Keratinocyte (primary cell): ENCODE results near the gene SORBS1. TPM values are rescaled to one million over a fixed set of nuclear protein-coding genes. Genes with fewer than 3 reads are reported as not detected.

Experiments used
- DNase-seq: peaks from one replicate; pipeline ENCODE4 v3.0.0-alpha.2; 2011; ENCODE audit warnings: low read depth, missing footprints, low spot score
- FAIRE-seq: peaks from 2 replicates; lab custom pipeline; 2011; peaks lifted over from hg19 to GRCh38; lab: Jason Lieb, UNC
- H2AFZ ChIP-seq: 2 replicates; pipeline ENCODE4 v1.6.0; 2012; ENCODE audit warnings: low read length, control low read depth, inconsistent platforms; ENCODE audit not compliant: control insufficient read depth
- H3K27ac ChIP-seq: 2 replicates; pipeline ENCODE4 v1.5.1; 2011; ENCODE audit warnings: low read length; ENCODE audit not compliant: control insufficient read depth, insufficient read depth
- H3K27me3 ChIP-seq: 3 replicates; pipeline ENCODE4 v1.6.0; 2011; ENCODE audit warnings: low read length; ENCODE audit not compliant: control insufficient read depth, insufficient read depth; ENCODE audit errors: extremely low read depth
- H3K36me3 ChIP-seq, 2 experiments: 2 replicates in 1 of 2; 3 replicates in 1 of 2; pipeline ENCODE4 v1.5.1; 2011; ENCODE audit warnings: low read length in 2 of 2, mild to moderate bottlenecking in 1 of 2; ENCODE audit not compliant: control insufficient read depth in 2 of 2, insufficient read depth in 2 of 2; ENCODE audit errors: extremely low read depth in 1 of 2
- H3K4me1 ChIP-seq: 3 replicates; pipeline ENCODE4 v1.5.1; 2011; ENCODE audit warnings: low read length; ENCODE audit not compliant: control insufficient read depth, insufficient read depth; ENCODE audit errors: extremely low read depth
- H3K4me2 ChIP-seq: 3 replicates; pipeline ENCODE4 v1.6.0; 2011; ENCODE audit warnings: low read depth, low read length; ENCODE audit not compliant: control insufficient read depth, insufficient read depth; ENCODE audit errors: extremely low read depth
- H3K4me3 ChIP-seq, 3 experiments: fragments of 200-600 bp in 1 of 3; sonication (generic) in 1 of 3; 2 replicates in 2 of 3; 3 replicates in 1 of 3; pipeline ENCODE4 v1.5.1; 2011 to 2016; ENCODE audit warnings: low read length in 3 of 3, mild to moderate bottlenecking in 3 of 3, control low read depth in 2 of 3, inconsistent platforms in 1 of 3, low read depth in 1 of 3, mixed read lengths in 1 of 3, mixed run types in 1 of 3, moderate library complexity in 1 of 3; ENCODE audit not compliant: control insufficient read depth in 2 of 3, insufficient read depth in 2 of 3; ENCODE audit errors: extremely low read depth in 1 of 3
- H3K79me2 ChIP-seq: 2 replicates; pipeline ENCODE4 v1.6.0; 2012; ENCODE audit warnings: low read length; ENCODE audit not compliant: control insufficient read depth, insufficient read depth
- H3K9ac ChIP-seq: 3 replicates; pipeline ENCODE4 v1.6.0; 2011; ENCODE audit warnings: low read length; ENCODE audit not compliant: control insufficient read depth, insufficient read depth; ENCODE audit errors: extremely low read depth
- H3K9me1 ChIP-seq: 3 replicates; pipeline ENCODE4 v1.6.0; 2011; ENCODE audit warnings: low read length; ENCODE audit not compliant: control insufficient read depth, insufficient read depth; ENCODE audit errors: extremely low read depth
- H3K9me3 ChIP-seq: 2 replicates; pipeline ENCODE4 v1.5.1; 2012; ENCODE audit warnings: low read depth, low read length; ENCODE audit not compliant: control insufficient read depth
- H4K20me1 ChIP-seq: 3 replicates; pipeline ENCODE4 v1.6.0; 2011; ENCODE audit warnings: low read length; ENCODE audit not compliant: control insufficient read depth, insufficient read depth; ENCODE audit errors: extremely low read depth
- EZH2 ChIP-seq: IDR thresholded peaks from one replicate; pipeline ENCODE4 v1.6.1; 2012; ENCODE audit warnings: inconsistent platforms, mild to moderate bottlenecking, low read length, moderate library complexity
- dilution Hi-C: fragments of 300-500 bp; cut with MboI; formaldehyde crosslinking; loops from one replicate; pipeline ENCODE4 v1.7.0; 2020; ENCODE audit warnings: low sequenced_read_pairs; ENCODE audit not compliant: extremely low pct_ligation_motif_present
- polyA plus RNA-seq, 5 experiments: library from polyadenylated mRNA; depleted of rRNA in 3 of 5; stranded (reverse) in 3 of 5; stranded (forward) in 1 of 5; unstranded in 1 of 5; fragments of >200 nt; gene quantifications; 1 replicate in 1 of 5; 2 replicates in 3 of 5; 3 replicates in 1 of 5; pipeline versions ENCODE4 v1.2.1 to v1.2.3, GENCODE V29; 2011 to 2012; ENCODE audit warnings: missing spikeins in 2 of 5, low read depth in 1 of 5, low replicate concordance in 1 of 5
- TF ChIP-seq, protein P1 (sequence below), 3 experiments: IDR thresholded peaks in 1 of 3; conservative IDR thresholded peaks in 1 of 3; optimal IDR thresholded peaks in 1 of 3; 2 replicates in 2 of 3; 3 replicates in 1 of 3; pipeline versions ENCODE3 to v1.5.1; 2011; ENCODE audit warnings: low read length in 3 of 3, mild to moderate bottlenecking in 3 of 3, moderate library complexity in 2 of 3, control low read depth in 1 of 3, inconsistent platforms in 1 of 3; ENCODE audit not compliant: insufficient read depth in 2 of 3; ENCODE audit errors: extremely low read depth in 1 of 3

Gene SORBS1
- polyA plus RNA-seq, 1 donor (not counting 4 experiments of a cell fraction or from before 2014, with no cell fraction given): 0.42 TPM

DNA sequence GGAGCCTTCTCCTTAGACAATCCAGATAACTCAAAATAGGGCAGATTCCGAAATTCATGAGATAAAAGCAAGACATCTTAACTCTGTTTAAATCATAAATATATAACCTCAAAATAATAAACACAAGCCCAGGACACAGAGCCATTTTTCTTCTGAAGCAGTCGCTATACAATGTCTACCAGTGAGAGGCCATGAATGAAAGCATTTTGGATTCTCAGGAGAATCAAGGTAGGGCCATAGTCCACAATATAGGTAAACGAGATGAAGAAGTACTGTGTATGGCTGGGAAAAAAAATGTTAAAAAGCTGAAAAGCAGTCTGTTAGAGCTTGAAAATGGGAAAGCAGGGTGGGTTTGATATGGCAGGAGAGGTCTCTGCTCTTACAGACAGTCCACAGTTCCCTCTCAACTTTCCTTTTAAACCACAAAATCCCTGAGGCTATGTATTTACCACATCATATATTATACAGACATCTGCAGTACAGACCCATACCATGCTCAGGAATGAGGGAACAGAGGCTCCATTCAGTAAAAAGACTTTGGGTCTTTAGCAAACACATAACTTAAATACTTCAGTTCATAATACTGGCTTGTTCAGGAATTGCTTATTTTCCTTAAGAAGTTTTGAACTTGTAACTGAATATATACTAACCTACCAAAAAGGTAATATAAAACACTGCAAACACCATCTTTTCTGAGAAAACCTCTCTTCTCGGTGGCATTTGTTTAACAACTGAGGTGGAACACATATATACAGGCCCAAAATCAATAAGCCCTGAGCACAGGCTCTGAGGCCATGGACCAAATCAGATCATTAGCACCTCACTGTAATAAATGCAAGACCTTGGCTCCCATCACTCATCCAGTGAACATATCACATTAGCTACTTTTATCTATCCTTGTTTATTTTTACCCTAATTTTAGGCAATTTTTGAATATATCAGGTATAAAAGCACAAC, 109.3 kb downstream of the SORBS1 start:
- peak; percentile 44 for FAIRE-seq
- no peak for DNase-seq
- H3K9me3 ChIP-seq: no peaks in the 10 kb centered on the region

DNA sequence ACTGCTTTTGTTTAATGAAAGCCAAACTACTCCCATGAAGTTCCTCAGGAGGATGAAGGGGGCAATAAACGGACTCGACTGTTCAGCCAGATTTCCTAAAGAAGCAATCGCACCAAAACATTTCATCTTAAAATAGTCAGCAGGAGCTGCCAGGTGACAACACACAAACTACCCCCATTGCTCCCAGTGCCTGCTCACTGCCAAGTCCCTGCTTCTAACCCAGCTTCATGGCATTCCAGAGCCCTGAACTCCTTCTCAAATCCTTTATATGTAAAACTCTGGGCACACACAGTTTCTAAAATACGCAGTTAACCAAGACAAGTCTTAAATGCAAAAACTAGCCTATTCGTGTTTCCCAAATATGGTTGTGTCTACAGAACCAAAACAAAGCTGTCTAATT, 110.0 kb downstream of the SORBS1 start:
- TF ChIP-seq, protein P1, sequence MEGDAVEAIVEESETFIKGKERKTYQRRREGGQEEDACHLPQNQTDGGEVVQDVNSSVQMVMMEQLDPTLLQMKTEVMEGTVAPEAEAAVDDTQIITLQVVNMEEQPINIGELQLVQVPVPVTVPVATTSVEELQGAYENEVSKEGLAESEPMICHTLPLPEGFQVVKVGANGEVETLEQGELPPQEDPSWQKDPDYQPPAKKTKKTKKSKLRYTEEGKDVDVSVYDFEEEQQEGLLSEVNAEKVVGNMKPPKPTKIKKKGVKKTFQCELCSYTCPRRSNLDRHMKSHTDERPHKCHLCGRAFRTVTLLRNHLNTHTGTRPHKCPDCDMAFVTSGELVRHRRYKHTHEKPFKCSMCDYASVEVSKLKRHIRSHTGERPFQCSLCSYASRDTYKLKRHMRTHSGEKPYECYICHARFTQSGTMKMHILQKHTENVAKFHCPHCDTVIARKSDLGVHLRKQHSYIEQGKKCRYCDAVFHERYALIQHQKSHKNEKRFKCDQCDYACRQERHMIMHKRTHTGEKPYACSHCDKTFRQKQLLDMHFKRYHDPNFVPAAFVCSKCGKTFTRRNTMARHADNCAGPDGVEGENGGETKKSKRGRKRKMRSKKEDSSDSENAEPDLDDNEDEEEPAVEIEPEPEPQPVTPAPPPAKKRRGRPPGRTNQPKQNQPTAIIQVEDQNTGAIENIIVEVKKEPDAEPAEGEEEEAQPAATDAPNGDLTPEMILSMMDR (optimal IDR thresholded peaks at IDR 0.05 in 1 of 3, IDR thresholded peaks at IDR 0.05 in 1 of 3, conservative IDR thresholded peaks at IDR 0.05 in 1 of 3; ENCODE audit: extremely low read depth in 1 of 3, insufficient read depth in 2 of 3, low read length in 3 of 3): no peak
- TF ChIP-seq EZH2: no peak
- Histone ChIP-seq H4K20me1 (no peaks in the 10 kb centered on the region), H3K4me3 (no peak overlapping the region), H3K36me3 (no peaks in the 10 kb centered on the region), H3K4me2 (no peak overlapping the region), H3K9me3 (no peaks in the 10 kb centered on the region), H3K9me1 (no peaks in the 10 kb centered on the region), H2AFZ (no peak overlapping the region), H3K27ac (no peak overlapping the region), H3K27me3 (no peaks in the 10 kb centered on the region), H3K79me2 (no peaks in the 10 kb centered on the region), H3K4me1 (peaks cover 9% of the 10 kb centered on the region), H3K9ac (no peak overlapping the region)
- FAIRE-seq (no peak), DNase-seq (no peak)
- dilution Hi-C loops: no loop called here

More for the DNA sequence above, 109.3 kb downstream of the SORBS1 start:
- no peaks in the 10 kb centered on the region for H4K20me1 ChIP-seq
- peaks cover 15% of the 10 kb centered on the region for H3K4me1 ChIP-seq
- no peaks in the 10 kb centered on the region for H3K27me3 ChIP-seq
- TF ChIP-seq, protein P1 (optimal IDR thresholded peaks at IDR 0.05 in 1 of 3, IDR thresholded peaks at IDR 0.05 in 1 of 3, conservative IDR thresholded peaks at IDR 0.05 in 1 of 3; ENCODE audit: extremely low read depth in 1 of 3, insufficient read depth in 2 of 3, low read length in 3 of 3): no peak
- TF ChIP-seq EZH2: no peak
- H2AFZ ChIP-seq: no peak overlapping the region
- H3K4me2 ChIP-seq: no peak overlapping the region
- no peaks in the 10 kb centered on the region for H3K79me2 ChIP-seq
- no peak overlapping the region for H3K4me3 ChIP-seq
- H3K36me3 ChIP-seq: no peaks in the 10 kb centered on the region
- dilution Hi-C loops: no loop called here
- H3K9ac ChIP-seq: no peak overlapping the region
- H3K27ac ChIP-seq: no peak overlapping the region
- H3K9me1 ChIP-seq: no peaks in the 10 kb centered on the region
